Measurements from ENCODE around the gene FAM25A.

The FAM25A gene

DNA sequence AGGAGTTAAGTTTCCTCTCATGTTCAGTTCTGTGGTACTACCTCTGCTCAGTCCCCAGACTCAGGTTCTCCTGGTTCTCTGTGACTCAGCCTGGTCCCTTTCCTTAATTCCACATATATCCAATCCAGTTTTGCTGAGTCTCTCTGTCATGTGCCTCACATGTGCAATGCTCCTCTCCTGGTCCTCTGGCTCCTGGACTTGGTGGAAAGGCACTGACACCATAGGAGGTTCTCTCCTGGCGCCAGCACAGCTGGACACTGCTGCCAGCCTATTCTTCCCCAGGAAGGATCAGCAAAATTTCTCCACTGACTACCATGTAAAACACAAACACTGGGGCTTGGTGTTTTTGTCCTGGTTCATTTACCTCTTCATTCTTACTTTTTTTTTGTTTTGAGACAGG, 46.8 kb downstream of the FAM25A start:
- no peak for DNase-seq

DNA sequence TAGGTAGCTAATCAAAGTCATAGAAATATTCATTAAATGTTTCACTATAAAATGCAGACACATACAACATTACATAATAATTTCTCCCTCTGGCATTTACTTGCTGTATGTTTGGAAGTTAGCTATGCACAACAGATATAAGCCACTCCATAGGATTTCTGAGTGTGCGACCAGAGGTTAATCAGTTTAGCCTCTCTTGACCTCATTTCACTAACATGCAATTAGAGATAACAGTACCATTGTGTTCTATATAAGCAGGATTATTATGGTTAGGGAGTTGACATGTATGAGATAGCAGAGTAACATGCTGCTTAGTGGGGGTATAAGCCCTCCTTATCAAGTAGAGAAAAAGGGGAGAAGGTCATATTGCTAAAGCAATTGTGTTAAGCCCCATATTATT, 48.2 kb downstream of the FAM25A start:
- DNase-seq: no peak

- no peak for DNase-seq
Observed at GRCh38 chr10:87072449-87072848, 52.4 kb downstream of the FAM25A start.
